OCI-LY7 (cell line): Measurements from ENCODE around the gene OSBPL6. TPM values are rescaled to one million over a fixed set of nuclear protein-coding genes. Genes with fewer than 3 reads are reported as not detected.

Experiments
- BruUV-seq: library from RNA; stranded (reverse); fragments of 400-500 nt; replicated peaks from 2 replicates; lab custom pipeline; 2021; lab: Mats Ljungman, UMichigan
- CTCF ChIA-PET: fragments of 300-600 bp; sonication (Branson Sonifier 250); formaldehyde crosslinking; loops from one replicate; lab custom pipeline; 2022; ENCODE audit warnings: antibody characterized with exemption; ENCODE audit not compliant: unreplicated experiment; lab: Charles Lee
- POLR2A ChIA-PET: fragments of 300-600 bp; sonication (Branson Sonifier 250); formaldehyde crosslinking; loops from one replicate; lab custom pipeline; 2022; ENCODE audit warnings: antibody characterized with exemption; lab: Charles Lee
- DNase-seq: peaks from one replicate; pipeline ENCODE4 v3.0.0-alpha.2; 2015; ENCODE audit warnings: low spot score
- H2AFZ ChIP-seq: fragments of 200-600 bp; sonication (generic), shearing (Covaris generic); 2 replicates; pipeline ENCODE4 v1.6.1; 2014; ENCODE audit warnings: mild to moderate bottlenecking, antibody characterized with exemption, low read length, moderate library complexity
- H3K27ac ChIP-seq: fragments of 200-600 bp; sonication (generic); 2 replicates; pipeline ENCODE4 v1.5.1; 2014; ENCODE audit warnings: mixed run types, low read depth, mild to moderate bottlenecking, moderate library complexity, low read length, inconsistent platforms; ENCODE audit not compliant: poor library complexity, severe bottlenecking
- H3K36me3 ChIP-seq: fragments of 200-600 bp; sonication (generic); 2 replicates; pipeline ENCODE4 v1.6.1; 2014; ENCODE audit warnings: mild to moderate bottlenecking, antibody characterized with exemption, low read length, moderate library complexity, mixed read lengths; ENCODE audit not compliant: insufficient read depth
- H3K4me1 ChIP-seq: fragments of 200-600 bp; sonication (generic); 2 replicates; pipeline ENCODE4 v1.5.1; 2014; ENCODE audit warnings: mild to moderate bottlenecking, low read length; ENCODE audit not compliant: insufficient read depth, poor library complexity, severe bottlenecking
- H3K4me2 ChIP-seq: fragments of 200-600 bp; sonication (generic); 2 replicates; pipeline ENCODE4 v1.6.1; 2014; ENCODE audit warnings: mild to moderate bottlenecking, low read length
- H3K4me3 ChIP-seq: fragments of 200-600 bp; sonication (generic); 2 replicates; pipeline ENCODE4 v1.5.1; 2014; ENCODE audit warnings: mild to moderate bottlenecking, low read depth, low read length; ENCODE audit not compliant: poor library complexity, severe bottlenecking
- H3K79me2 ChIP-seq: fragments of 200-600 bp; sonication (generic); 2 replicates; pipeline ENCODE4 v1.6.1; 2016; ENCODE audit warnings: low read depth, mild to moderate bottlenecking, low read length, moderate library complexity, mixed read lengths; ENCODE audit not compliant: insufficient read depth
- H3K9me2 ChIP-seq: fragments of 200-600 bp; sonication (generic); 2 replicates; pipeline ENCODE4 v1.6.1; 2016; ENCODE audit warnings: mild to moderate bottlenecking, low read length, mixed read lengths; ENCODE audit not compliant: insufficient read depth
- H3K9me3 ChIP-seq: fragments of 200-600 bp; sonication (generic); 2 replicates; pipeline ENCODE4 v1.6.1; 2014; ENCODE audit warnings: mild to moderate bottlenecking, mixed run types, low read length, mixed read lengths
- H4K20me1 ChIP-seq: fragments of 200-600 bp; sonication (generic); 2 replicates; pipeline ENCODE4 v1.6.1; 2014; ENCODE audit warnings: mild to moderate bottlenecking, antibody characterized with exemption, low read length, moderate library complexity, mixed read lengths; ENCODE audit not compliant: insufficient read depth
- EZH2phosphoT487 ChIP-seq: fragments of 200-600 bp; sonication (generic); IDR thresholded peaks from 2 replicates; pipeline ENCODE4 v1.6.1; 2018; ENCODE audit warnings: low read depth, borderline replicate concordance, mild to moderate bottlenecking, mixed run types, antibody characterized with exemption, low read length, moderate library complexity, mixed read lengths
- intact Hi-C: fragments of 100-400 bp; cut with micrococcal nuclease; formaldehyde crosslinking; loops from one replicate; pipeline ENCODE4 v1.10.0; 2022; ENCODE audit not compliant: unreplicated experiment
- total RNA-seq, 2 experiments: library from RNA; depleted of rRNA in 1 of 2; stranded (reverse); fragments of >200 nt in 1 of 2; shearing (Covaris generic) in 1 of 2; gene quantifications; 2 replicates each; pipeline ENCODE4 v1.2.3, GENCODE V29; 2014 to 2022
- TF ChIP-seq, protein P1 (sequence below): fragments of 200-600 bp; sonication (generic); conservative IDR thresholded peaks from 2 replicates; pipeline ENCODE4 v1.5.1; 2014; ENCODE audit warnings: mild to moderate bottlenecking, antibody characterized with exemption, low read length, moderate library complexity, mixed read lengths

The OSBPL6 gene
- total RNA-seq, 2 experiments from 2014 or later = not detected

DNA sequence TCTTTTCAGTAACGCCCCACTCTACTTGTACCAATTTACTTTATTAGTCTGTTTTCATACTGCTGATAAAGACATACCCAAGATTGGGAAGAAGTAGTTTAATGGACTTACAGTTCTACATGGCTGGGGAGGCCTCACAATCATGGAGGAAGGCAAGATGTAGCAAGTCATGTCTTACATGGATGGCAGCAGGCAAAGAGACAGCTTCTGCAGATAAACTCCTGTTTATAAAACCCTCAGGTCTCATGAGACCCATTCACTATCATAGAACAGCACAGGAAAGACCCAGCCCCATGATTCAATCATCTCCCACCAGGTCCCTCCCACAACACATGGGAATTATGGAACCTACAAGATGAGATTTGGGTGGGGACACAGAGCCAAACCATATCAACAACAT lies 38.8 kb upstream of the OSBPL6 start:
- H4K20me1 ChIP-seq = no peaks in the 10 kb centered on the region
- intact Hi-C loops = no loop called here
- no TSS peak for BruUV-seq
- H3K9me3 ChIP-seq = no peaks in the 10 kb centered on the region
- POLR2A ChIA-PET = no interaction called here
- no peaks in the 10 kb centered on the region for H3K9me2 ChIP-seq
- H3K4me3 ChIP-seq = no peak overlapping the region
- H3K36me3 ChIP-seq = no peaks in the 10 kb centered on the region
- H3K4me2 ChIP-seq = no peak overlapping the region
- no peaks in the 10 kb centered on the region for H3K79me2 ChIP-seq
- no peak overlapping the region for H2AFZ ChIP-seq
- no peaks in the 10 kb centered on the region for H3K4me1 ChIP-seq
- DNase-seq = no peak
- CTCF ChIA-PET = no interaction called here
- H3K27ac ChIP-seq = no peak overlapping the region
- no peak for TF ChIP-seq EZH2phosphoT487
- TF ChIP-seq, protein P1, sequence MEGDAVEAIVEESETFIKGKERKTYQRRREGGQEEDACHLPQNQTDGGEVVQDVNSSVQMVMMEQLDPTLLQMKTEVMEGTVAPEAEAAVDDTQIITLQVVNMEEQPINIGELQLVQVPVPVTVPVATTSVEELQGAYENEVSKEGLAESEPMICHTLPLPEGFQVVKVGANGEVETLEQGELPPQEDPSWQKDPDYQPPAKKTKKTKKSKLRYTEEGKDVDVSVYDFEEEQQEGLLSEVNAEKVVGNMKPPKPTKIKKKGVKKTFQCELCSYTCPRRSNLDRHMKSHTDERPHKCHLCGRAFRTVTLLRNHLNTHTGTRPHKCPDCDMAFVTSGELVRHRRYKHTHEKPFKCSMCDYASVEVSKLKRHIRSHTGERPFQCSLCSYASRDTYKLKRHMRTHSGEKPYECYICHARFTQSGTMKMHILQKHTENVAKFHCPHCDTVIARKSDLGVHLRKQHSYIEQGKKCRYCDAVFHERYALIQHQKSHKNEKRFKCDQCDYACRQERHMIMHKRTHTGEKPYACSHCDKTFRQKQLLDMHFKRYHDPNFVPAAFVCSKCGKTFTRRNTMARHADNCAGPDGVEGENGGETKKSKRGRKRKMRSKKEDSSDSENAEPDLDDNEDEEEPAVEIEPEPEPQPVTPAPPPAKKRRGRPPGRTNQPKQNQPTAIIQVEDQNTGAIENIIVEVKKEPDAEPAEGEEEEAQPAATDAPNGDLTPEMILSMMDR = no peak

DNA sequence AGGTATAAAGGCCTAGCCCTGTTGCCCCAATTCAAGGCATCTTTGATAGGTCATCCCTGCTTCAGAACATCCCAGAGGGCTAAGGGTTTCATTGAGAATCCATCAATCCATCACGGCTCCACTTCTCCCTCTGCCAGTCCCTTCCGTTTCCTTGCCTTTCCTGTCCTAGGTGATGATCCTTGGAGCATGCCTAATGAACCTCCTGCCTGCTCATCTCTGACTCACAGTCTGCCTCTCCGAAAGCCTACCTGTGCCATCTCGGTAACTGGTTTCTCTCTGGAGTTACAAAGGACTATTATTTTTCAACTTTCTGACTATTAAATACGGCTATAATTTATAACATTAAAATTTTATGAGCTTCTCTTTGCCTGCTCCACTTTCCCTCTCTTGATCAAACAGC lies 36.7 kb upstream of the OSBPL6 start:
- H4K20me1 ChIP-seq = no peaks in the 10 kb centered on the region
- no peak overlapping the region for H3K27ac ChIP-seq
- H3K4me3 ChIP-seq = no peak overlapping the region
- H3K79me2 ChIP-seq = no peaks in the 10 kb centered on the region
- intact Hi-C loops = no loop called here
- TF ChIP-seq EZH2phosphoT487 = no peak
- no peaks in the 10 kb centered on the region for H3K9me3 ChIP-seq
- ChIA-PET CTCF (no interaction called here), POLR2A (interaction anchor here (0.6 kb wide), 1 partner anchor 12 kb away, joined by 3 read pairs; no protein-coding TSS in a partner anchor)
- no peaks in the 10 kb centered on the region for H3K9me2 ChIP-seq
- no peaks in the 10 kb centered on the region for H3K36me3 ChIP-seq
- no peak overlapping the region for H2AFZ ChIP-seq
- no peaks in the 10 kb centered on the region for H3K4me1 ChIP-seq
- no peak overlapping the region for H3K4me2 ChIP-seq
- DNase-seq = no peak
- no TSS peak for BruUV-seq

DNA sequence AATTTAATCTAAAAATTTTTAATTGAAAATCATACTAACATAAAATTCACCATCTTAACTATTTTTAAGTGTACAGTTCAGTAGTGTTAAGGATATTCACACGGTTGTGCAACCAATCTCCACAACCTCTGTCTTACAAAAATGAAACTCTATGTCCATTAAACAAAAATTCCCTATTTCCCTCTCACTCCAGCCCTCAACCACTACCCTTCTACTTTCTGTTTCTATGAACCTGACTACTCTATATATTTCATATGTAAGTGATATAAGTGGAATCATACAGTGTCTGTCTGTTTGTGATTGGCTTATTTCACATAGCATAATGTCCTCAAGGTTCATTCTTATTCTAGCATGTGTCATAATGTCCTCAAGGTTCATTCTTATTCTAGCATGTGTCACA lies 34.3 kb upstream of the OSBPL6 start:
- no peaks in the 10 kb centered on the region for H3K9me3 ChIP-seq
- no TSS peak for BruUV-seq
- no peak overlapping the region for H3K4me2 ChIP-seq
- H3K27ac ChIP-seq = no peak overlapping the region
- no peaks in the 10 kb centered on the region for H3K4me1 ChIP-seq
- H3K9me2 ChIP-seq = no peaks in the 10 kb centered on the region
- intact Hi-C loops = no loop called here
- POLR2A ChIA-PET = no interaction called here
- H3K4me3 ChIP-seq = no peak overlapping the region
- no peak overlapping the region for H2AFZ ChIP-seq
- no peaks in the 10 kb centered on the region for H3K79me2 ChIP-seq
- H4K20me1 ChIP-seq = no peaks in the 10 kb centered on the region
- CTCF ChIA-PET = no interaction called here
- TF ChIP-seq, protein P1 = no peak
- TF ChIP-seq EZH2phosphoT487 = no peak
- H3K36me3 ChIP-seq = no peaks in the 10 kb centered on the region
- DNase-seq = no peak
